MM.1S (cell line): ENCODE measurements around the gene SH3GL2.

Experiments used
- CTCF ChIP-seq: fragments of 300-600 bp; sonication (generic); IDR thresholded peaks from 2 replicates; pipeline ENCODE4 v1.5.1; 2016; ENCODE audit warnings: antibody characterized with exemption, low read length, mixed read lengths
- EZH2phosphoT487 ChIP-seq: fragments of 300-600 bp; sonication (generic); IDR thresholded peaks from 2 replicates; pipeline ENCODE4 v1.6.1; 2018; ENCODE audit warnings: antibody characterized with exemption, low read length

DNA sequence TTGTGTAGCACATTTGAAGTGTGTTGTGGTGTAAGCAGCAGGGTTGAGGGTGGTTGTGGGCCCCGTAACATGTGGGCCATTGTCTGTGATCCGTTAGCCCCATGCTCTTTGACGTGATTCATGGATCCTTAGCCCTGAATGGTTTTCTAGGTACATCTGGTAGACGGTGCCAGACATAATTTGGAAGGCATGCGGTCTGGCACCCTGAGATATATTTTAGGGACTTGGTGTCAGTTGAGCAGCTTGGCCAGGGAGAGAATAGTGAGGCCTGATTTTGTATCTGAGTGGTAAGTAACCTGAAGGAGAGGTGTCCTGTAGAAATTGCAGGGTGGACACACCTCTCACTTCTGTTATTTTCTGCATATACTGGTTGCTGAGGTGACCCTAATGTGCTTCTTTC, 10.9 kb downstream of the SH3GL2 start:
- no peak for TF ChIP-seq CTCF
- no peak for TF ChIP-seq EZH2phosphoT487
